ENCODE measurements around the gene GPR68.

GPR68 gene

DNA sequence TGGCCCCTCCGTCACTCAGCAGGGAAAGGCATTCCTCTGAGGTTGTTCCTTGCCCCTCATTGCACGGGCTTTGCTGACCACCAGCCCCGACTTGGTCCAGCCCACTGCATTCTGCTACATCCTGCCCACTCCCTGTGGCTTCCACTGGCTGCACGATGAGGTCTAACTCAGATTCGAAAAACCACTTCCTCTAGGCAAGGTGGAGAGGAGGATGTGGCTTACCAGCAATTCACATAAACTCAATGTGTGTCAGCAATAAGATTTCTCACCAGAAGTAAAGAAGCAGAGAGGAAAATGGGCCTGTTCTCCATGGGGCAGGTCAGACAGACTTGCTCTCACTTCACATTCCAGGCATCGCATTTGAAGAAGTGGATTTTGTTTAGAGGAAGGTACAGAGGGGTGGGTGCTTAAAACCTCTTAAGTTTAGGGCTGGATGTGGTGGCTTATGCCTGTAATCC lies 14.7 kb downstream of the GPR68 start (continued):
- TF ChIP-seq, protein P1, sequence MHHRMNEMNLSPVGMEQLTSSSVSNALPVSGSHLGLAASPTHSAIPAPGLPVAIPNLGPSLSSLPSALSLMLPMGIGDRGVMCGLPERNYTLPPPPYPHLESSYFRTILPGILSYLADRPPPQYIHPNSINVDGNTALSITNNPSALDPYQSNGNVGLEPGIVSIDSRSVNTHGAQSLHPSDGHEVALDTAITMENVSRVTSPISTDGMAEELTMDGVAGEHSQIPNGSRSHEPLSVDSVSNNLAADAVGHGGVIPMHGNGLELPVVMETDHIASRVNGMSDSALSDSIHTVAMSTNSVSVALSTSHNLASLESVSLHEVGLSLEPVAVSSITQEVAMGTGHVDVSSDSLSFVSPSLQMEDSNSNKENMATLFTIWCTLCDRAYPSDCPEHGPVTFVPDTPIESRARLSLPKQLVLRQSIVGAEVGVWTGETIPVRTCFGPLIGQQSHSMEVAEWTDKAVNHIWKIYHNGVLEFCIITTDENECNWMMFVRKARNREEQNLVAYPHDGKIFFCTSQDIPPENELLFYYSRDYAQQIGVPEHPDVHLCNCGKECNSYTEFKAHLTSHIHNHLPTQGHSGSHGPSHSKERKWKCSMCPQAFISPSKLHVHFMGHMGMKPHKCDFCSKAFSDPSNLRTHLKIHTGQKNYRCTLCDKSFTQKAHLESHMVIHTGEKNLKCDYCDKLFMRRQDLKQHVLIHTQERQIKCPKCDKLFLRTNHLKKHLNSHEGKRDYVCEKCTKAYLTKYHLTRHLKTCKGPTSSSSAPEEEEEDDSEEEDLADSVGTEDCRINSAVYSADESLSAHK (tag by site-specific recombination; IDR thresholded peaks at IDR 0.05) = no peak
- TF ChIP-seq ZNF558 (tag by site-specific recombination; IDR thresholded peaks at IDR 0.05) = no peak
- TF ChIP-seq ZNF791 (tag by site-specific recombination; IDR thresholded peaks at IDR 0.05) = no peak
- TF ChIP-seq HOXC10 (CRISPR knock-in tag; IDR thresholded peaks at IDR 0.05) = no peak
- TF ChIP-seq ZBTB1 (tag by site-specific recombination; IDR thresholded peaks at IDR 0.05) = no peak
- TF ChIP-seq, protein P2, sequence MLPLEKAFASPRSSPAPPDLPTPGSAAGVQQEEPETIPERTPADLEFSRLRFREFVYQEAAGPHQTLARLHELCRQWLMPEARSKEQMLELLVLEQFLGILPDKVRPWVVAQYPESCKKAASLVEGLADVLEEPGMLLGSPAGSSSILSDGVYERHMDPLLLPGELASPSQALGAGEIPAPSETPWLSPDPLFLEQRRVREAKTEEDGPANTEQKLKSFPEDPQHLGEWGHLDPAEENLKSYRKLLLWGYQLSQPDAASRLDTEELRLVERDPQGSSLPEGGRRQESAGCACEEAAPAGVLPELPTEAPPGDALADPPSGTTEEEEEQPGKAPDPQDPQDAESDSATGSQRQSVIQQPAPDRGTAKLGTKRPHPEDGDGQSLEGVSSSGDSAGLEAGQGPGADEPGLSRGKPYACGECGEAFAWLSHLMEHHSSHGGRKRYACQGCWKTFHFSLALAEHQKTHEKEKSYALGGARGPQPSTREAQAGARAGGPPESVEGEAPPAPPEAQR (tag by site-specific recombination; IDR thresholded peaks at IDR 0.05) = no peak
- TF ChIP-seq, protein P3, sequence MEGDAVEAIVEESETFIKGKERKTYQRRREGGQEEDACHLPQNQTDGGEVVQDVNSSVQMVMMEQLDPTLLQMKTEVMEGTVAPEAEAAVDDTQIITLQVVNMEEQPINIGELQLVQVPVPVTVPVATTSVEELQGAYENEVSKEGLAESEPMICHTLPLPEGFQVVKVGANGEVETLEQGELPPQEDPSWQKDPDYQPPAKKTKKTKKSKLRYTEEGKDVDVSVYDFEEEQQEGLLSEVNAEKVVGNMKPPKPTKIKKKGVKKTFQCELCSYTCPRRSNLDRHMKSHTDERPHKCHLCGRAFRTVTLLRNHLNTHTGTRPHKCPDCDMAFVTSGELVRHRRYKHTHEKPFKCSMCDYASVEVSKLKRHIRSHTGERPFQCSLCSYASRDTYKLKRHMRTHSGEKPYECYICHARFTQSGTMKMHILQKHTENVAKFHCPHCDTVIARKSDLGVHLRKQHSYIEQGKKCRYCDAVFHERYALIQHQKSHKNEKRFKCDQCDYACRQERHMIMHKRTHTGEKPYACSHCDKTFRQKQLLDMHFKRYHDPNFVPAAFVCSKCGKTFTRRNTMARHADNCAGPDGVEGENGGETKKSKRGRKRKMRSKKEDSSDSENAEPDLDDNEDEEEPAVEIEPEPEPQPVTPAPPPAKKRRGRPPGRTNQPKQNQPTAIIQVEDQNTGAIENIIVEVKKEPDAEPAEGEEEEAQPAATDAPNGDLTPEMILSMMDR (tag by site-specific recombination; IDR thresholded peaks at IDR 0.05) = no peak

DNA sequence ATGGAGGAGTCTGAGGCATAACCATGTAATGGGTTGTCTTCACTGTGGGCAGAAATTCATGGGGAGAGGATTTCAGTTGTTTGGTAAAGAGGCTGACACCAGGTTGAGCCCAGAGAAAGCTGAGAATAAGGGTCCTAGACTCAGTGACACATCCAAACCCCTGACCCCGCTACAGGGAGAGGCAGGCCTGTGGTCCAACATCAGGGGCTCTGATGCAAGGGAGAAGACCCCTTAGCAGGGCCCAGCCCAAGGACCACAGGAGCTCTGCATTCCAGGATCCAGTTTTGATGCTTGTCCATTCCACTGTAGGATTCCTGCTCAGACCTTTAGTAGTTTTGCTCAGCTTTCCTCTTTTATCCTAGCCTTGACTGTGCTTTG lies 15.5 kb downstream of the GPR68 start:
- H3K4me1 ChIP-seq (ENCODE audit: control insufficient read depth, insufficient read depth, low read length) = no peaks in the 10 kb centered on the region
- ChIA-PET POLR2A (no interaction called here), CTCF (no interaction called here)
- TF ChIP-seq ZNF623 (tag by site-specific recombination; IDR thresholded peaks at IDR 0.05) (no peak), ZNF785 (tag by site-specific recombination; IDR thresholded peaks at IDR 0.05) (no peak), ZNF146 (tag by site-specific recombination; IDR thresholded peaks at IDR 0.05) (no peak), ZNF530 (tag by site-specific recombination; IDR thresholded peaks at IDR 0.05; ENCODE audit: low read depth) (no peak), KLF1 (tag by site-specific recombination; IDR thresholded peaks at IDR 0.05) (no peak), ZNF561 (tag by site-specific recombination; IDR thresholded peaks at IDR 0.05; ENCODE audit: borderline replicate concordance) (no peak), GFI1B (tag by site-specific recombination; IDR thresholded peaks at IDR 0.05) (no peak), ZNF426 (tag by site-specific recombination; IDR thresholded peaks at IDR 0.05) (no peak)
- TF ChIP-seq, protein P4, sequence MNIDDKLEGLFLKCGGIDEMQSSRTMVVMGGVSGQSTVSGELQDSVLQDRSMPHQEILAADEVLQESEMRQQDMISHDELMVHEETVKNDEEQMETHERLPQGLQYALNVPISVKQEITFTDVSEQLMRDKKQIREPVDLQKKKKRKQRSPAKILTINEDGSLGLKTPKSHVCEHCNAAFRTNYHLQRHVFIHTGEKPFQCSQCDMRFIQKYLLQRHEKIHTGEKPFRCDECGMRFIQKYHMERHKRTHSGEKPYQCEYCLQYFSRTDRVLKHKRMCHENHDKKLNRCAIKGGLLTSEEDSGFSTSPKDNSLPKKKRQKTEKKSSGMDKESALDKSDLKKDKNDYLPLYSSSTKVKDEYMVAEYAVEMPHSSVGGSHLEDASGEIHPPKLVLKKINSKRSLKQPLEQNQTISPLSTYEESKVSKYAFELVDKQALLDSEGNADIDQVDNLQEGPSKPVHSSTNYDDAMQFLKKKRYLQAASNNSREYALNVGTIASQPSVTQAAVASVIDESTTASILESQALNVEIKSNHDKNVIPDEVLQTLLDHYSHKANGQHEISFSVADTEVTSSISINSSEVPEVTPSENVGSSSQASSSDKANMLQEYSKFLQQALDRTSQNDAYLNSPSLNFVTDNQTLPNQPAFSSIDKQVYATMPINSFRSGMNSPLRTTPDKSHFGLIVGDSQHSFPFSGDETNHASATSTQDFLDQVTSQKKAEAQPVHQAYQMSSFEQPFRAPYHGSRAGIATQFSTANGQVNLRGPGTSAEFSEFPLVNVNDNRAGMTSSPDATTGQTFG (tag by site-specific recombination; IDR thresholded peaks at IDR 0.05; ENCODE audit: borderline replicate concordance) = no peak
- TF ChIP-seq, protein P5, sequence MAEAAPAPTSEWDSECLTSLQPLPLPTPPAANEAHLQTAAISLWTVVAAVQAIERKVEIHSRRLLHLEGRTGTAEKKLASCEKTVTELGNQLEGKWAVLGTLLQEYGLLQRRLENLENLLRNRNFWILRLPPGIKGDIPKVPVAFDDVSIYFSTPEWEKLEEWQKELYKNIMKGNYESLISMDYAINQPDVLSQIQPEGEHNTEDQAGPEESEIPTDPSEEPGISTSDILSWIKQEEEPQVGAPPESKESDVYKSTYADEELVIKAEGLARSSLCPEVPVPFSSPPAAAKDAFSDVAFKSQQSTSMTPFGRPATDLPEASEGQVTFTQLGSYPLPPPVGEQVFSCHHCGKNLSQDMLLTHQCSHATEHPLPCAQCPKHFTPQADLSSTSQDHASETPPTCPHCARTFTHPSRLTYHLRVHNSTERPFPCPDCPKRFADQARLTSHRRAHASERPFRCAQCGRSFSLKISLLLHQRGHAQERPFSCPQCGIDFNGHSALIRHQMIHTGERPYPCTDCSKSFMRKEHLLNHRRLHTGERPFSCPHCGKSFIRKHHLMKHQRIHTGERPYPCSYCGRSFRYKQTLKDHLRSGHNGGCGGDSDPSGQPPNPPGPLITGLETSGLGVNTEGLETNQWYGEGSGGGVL (tag by site-specific recombination; IDR thresholded peaks at IDR 0.05) = no peak
- TF ChIP-seq, protein P6, sequence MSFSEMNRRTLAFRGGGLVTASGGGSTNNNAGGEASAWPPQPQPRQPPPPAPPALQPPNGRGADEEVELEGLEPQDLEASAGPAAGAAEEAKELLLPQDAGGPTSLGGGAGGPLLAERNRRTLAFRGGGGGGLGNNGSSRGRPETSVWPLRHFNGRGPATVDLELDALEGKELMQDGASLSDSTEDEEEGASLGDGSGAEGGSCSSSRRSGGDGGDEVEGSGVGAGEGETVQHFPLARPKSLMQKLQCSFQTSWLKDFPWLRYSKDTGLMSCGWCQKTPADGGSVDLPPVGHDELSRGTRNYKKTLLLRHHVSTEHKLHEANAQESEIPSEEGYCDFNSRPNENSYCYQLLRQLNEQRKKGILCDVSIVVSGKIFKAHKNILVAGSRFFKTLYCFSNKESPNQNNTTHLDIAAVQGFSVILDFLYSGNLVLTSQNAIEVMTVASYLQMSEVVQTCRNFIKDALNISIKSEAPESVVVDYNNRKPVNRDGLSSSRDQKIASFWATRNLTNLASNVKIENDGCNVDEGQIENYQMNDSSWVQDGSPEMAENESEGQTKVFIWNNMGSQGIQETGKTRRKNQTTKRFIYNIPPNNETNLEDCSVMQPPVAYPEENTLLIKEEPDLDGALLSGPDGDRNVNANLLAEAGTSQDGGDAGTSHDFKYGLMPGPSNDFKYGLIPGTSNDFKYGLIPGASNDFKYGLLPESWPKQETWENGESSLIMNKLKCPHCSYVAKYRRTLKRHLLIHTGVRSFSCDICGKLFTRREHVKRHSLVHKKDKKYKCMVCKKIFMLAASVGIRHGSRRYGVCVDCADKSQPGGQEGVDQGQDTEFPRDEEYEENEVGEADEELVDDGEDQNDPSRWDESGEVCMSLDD (tag by site-specific recombination; IDR thresholded peaks at IDR 0.05) = no peak
- no peaks in the 10 kb centered on the region for H3K9me3 ChIP-seq (ENCODE audit: control insufficient read depth, insufficient read depth, low read depth, low read length)
- no peak overlapping the region for H3K4me3 ChIP-seq (ENCODE audit: low read depth, low read length)
- H3K27ac ChIP-seq (ENCODE audit: extremely low read depth, low read depth, low read length) = no peak overlapping the region
- H3K36me3 ChIP-seq (ENCODE audit: control insufficient read depth in 2 of 2, insufficient read depth in 1 of 2, low read length in 2 of 2) = no peaks in the 10 kb centered on the region
